GM12878 (cell line): Measurements from ENCODE around the gene RHOF. TPM values are rescaled to one million over a fixed set of nuclear protein-coding genes. Genes with fewer than 3 reads are reported as not detected.

Experiments
- CBX5 ChIP-seq: sonication (generic); IDR thresholded peaks from 2 replicates; pipeline ENCODE4 v1.6.1; 2016; ENCODE audit warnings: low read depth, moderate library complexity, mild to moderate bottlenecking, inconsistent platforms
- CHD1 ChIP-seq: IDR thresholded peaks from 2 replicates; pipeline ENCODE4 v1.6.1; 2012; ENCODE audit warnings: low read depth, low read length, improper control_type of control experiment
- CREM ChIP-seq: IDR thresholded peaks from 2 replicates; pipeline ENCODE4 v1.6.1; 2014; ENCODE audit warnings: antibody characterized with exemption, low read depth
- CTCF ChIP-seq, 3 experiments: IDR thresholded peaks in 2 of 3; conservative IDR thresholded peaks in 1 of 3; 2 replicates each; pipeline ENCODE4 v1.5.1; 2011; ENCODE audit warnings: low read depth in 3 of 3, low read length in 3 of 3, mild to moderate bottlenecking in 3 of 3, control low read depth in 2 of 3, moderate library complexity in 2 of 3, inconsistent platforms in 1 of 3, mixed read lengths in 1 of 3; ENCODE audit not compliant: control insufficient read depth in 2 of 3, insufficient read depth in 1 of 3; ENCODE audit errors: extremely low read depth in 1 of 3
- ELK1 ChIP-seq: IDR thresholded peaks from 2 replicates; pipeline ENCODE4 v1.6.1; 2012; ENCODE audit warnings: low read depth, low read length, improper control_type of control experiment
- IRF4 ChIP-seq: IDR thresholded peaks from 2 replicates; pipeline ENCODE4 v1.6.1; 2011; ENCODE audit warnings: low read depth, low read length
- JUNB ChIP-seq: IDR thresholded peaks from 2 replicates; pipeline ENCODE4 v1.6.1; 2016; ENCODE audit warnings: antibody characterized with exemption, mild to moderate bottlenecking
- MAX ChIP-seq: IDR thresholded peaks from 2 replicates; pipeline ENCODE4 v1.6.1; 2012; ENCODE audit warnings: low read depth, low read length, improper control_type of control experiment
- MEF2A ChIP-seq: IDR thresholded peaks from 2 replicates; pipeline ENCODE4 v1.6.1; 2011; ENCODE audit warnings: low read depth, mild to moderate bottlenecking, low read length, moderate library complexity; ENCODE audit not compliant: insufficient read depth
- PAX5 ChIP-seq: IDR thresholded peaks from 2 replicates; pipeline ENCODE4 v1.6.1; 2011; ENCODE audit warnings: low read depth, low read length, borderline replicate concordance
- PKNOX1 ChIP-seq: fragments of 450-650 bp; IDR thresholded peaks from 2 replicates; pipeline ENCODE4 v1.6.1; 2016; ENCODE audit warnings: mild to moderate bottlenecking
- POLR2A ChIP-seq: IDR thresholded peaks from 2 replicates; pipeline ENCODE4 v1.6.1; 2011; ENCODE audit warnings: low read depth, mild to moderate bottlenecking, low read length
- POLR2AphosphoS2 ChIP-seq: IDR thresholded peaks from 2 replicates; pipeline ENCODE4 v1.6.1; 2011; ENCODE audit warnings: low read depth, mild to moderate bottlenecking, low read length, improper control_type of control experiment, moderate library complexity
- POLR2AphosphoS5 ChIP-seq: IDR thresholded peaks from 2 replicates; pipeline ENCODE4 v1.6.1; 2011; ENCODE audit warnings: mild to moderate bottlenecking, low read length, inconsistent platforms
- RAD21 ChIP-seq: IDR thresholded peaks from 2 replicates; pipeline ENCODE4 v1.6.1; 2011; ENCODE audit warnings: mild to moderate bottlenecking, low read depth, low read length, moderate library complexity; ENCODE audit not compliant: insufficient read depth
- REST ChIP-seq: IDR thresholded peaks from 2 replicates; pipeline ENCODE4 v1.6.1; 2012; ENCODE audit warnings: mild to moderate bottlenecking, low read depth, low read length
- RFX5 ChIP-seq: IDR thresholded peaks from 2 replicates; pipeline ENCODE4 v1.6.1; 2011; ENCODE audit warnings: low read depth, low read length, improper control_type of control experiment
- SMAD5 ChIP-seq: IDR thresholded peaks from 2 replicates; pipeline ENCODE4 v1.6.1; 2016; ENCODE audit warnings: antibody characterized with exemption, low read depth
- SMARCA5 ChIP-seq: fragments of 450-650 bp; IDR thresholded peaks from 2 replicates; pipeline ENCODE4 v1.6.1; 2017; ENCODE audit warnings: mild to moderate bottlenecking
- WRNIP1 ChIP-seq: IDR thresholded peaks from 2 replicates; pipeline ENCODE4 v1.6.1; 2011; ENCODE audit warnings: low read depth, low read length, improper control_type of control experiment, borderline replicate concordance
- polyA plus RNA-seq, 11 experiments: library from polyadenylated mRNA; depleted of rRNA in 4 of 11; unstranded in 6 of 11; stranded (reverse) in 5 of 11; fragments of >200 nt; fragmentation: Nextera tagmentation in 4 of 11; fragmentation: Illumina TruSeq in 1 of 11; extraction: Ambion mirVana in 4 of 11; extraction: Trizol in 1 of 11; gene quantifications; 1 replicate in 1 of 11; 2 replicates in 10 of 11; pipeline versions ENCODE4 v1.2.1 to v1.2.3, GENCODE V29; 2011 to 2016; ENCODE audit warnings: inconsistent platforms in 2 of 11, missing spikeins in 2 of 11, low read depth in 1 of 11
- total RNA-seq, 4 experiments: library from RNA; depleted of rRNA in 3 of 4; stranded (reverse); fragments of >200 nt in 3 of 4; fragmentation: Illumina TruSeq in 1 of 4; extraction: Trizol in 1 of 4; gene quantifications; 2 replicates each; pipeline versions ENCODE4 v1.2.1 to v1.2.3, GENCODE V29; 2013 to 2021

RHOF gene
- total and polyA plus RNA-seq, 10 of the 15 experiments (the other 5 are each of a cell fraction or from before 2014, with no cell fraction given) = 6.1 to 78.7 (median 39.7) TPM

- TF ChIP-seq PKNOX1 (peak; percentile 76), CTCF (IDR thresholded peaks at IDR 0.05 in 2 of 3, conservative IDR thresholded peaks at IDR 0.05 in 1 of 3; ENCODE audit: control insufficient read depth in 2 of 3, extremely low read depth in 1 of 3, insufficient read depth in 1 of 3, low read depth in 3 of 3, low read length in 3 of 3) (no peak), SMAD5 (0 out of 2 replicates have a peak, but pooled peaks have one; percentile 38), SMARCA5 (0 out of 2 replicates have a peak, but pooled peaks have one; percentile 21), ELK1 (no peak), WRNIP1 (no peak), PAX5 (peak; percentile 62; the same call in 1 of the 2 replicates), POLR2AphosphoS2 (no peak; the same call in 1 of the 2 replicates), JUNB (no peak; the same call in 1 of the 2 replicates), POLR2A (peak; percentile 84), MEF2A (no peak), IRF4 (no peak), MAX (no peak), CBX5 (no peak), RFX5 (no peak), CREM (peak; percentile 73; the same call in 1 of the 2 replicates), REST (no peak), RAD21 (no peak), CHD1 (0 out of 2 replicates have a peak, but pooled peaks have one; percentile 35), POLR2AphosphoS5 (peak; percentile 67; the same call in 1 of the 2 replicates)
Observed at GRCh38 chr12:121789800-121790728, 3.4 kb downstream of the RHOF start (continued).
